HepG2 (cell line): Measurements from ENCODE around the gene LAMA5. TPM values are rescaled to one million over a fixed set of nuclear protein-coding genes. Genes with fewer than 3 reads are reported as not detected.

Source experiments
- BCL6 ChIP-seq: IDR thresholded peaks from 2 replicates; pipeline ENCODE4 v1.6.1; 2016; ENCODE audit warnings: missing genetic modification reagents, missing compliant biosample characterization
- FOXP1 ChIP-seq, 2 experiments: fragments of 450-650 bp in 1 of 2; IDR thresholded peaks; 2 replicates each; pipeline ENCODE4 v1.6.1; 2017 to 2018; ENCODE audit warnings: antibody characterized with exemption in 1 of 2
- HCFC1 ChIP-seq: fragments of 150-350 bp; IDR thresholded peaks from 2 replicates; pipeline ENCODE4 v1.6.1; 2014; ENCODE audit warnings: low read depth, low read length
- MIXL1 ChIP-seq: IDR thresholded peaks from 2 replicates; pipeline ENCODE4 v1.6.1; 2016
- NONO ChIP-seq, 2 experiments: fragments of 450-650 bp in 1 of 2; sonication (generic) in 1 of 2; formaldehyde crosslinking in 1 of 2; IDR thresholded peaks in 1 of 2; conservative IDR thresholded peaks in 1 of 2; 2 replicates each; pipeline versions ENCODE4 v1.6.1 to v1.8.0; 2017 to 2022; ENCODE audit warnings: mild to moderate bottlenecking in 1 of 2, missing genetic modification reagents in 1 of 2, moderate library complexity in 1 of 2
- POLR2AphosphoS2 ChIP-seq: IDR thresholded peaks from 2 replicates; pipeline ENCODE4 v1.6.1; 2011; ENCODE audit warnings: low read depth, low read length, improper control_type of control experiment
- RBM39 ChIP-seq: fragments of 200-400 bp; formaldehyde crosslinking; IDR thresholded peaks from one replicate; pipeline ENCODE4 v1.6.1; 2018; ENCODE audit warnings: antibody characterized with exemption, mild to moderate bottlenecking, low read depth, low read length; ENCODE audit not compliant: poor library complexity, severe bottlenecking
- SALL2 ChIP-seq: sonication (generic); formaldehyde crosslinking; IDR thresholded peaks from 2 replicates; pipeline ENCODE4 v1.8.1; 2023; ENCODE audit warnings: mild to moderate bottlenecking, missing genetic modification reagents, inconsistent platforms
- SNRNP70 ChIP-seq: fragments of 200-400 bp; formaldehyde crosslinking; IDR thresholded peaks from 2 replicates; pipeline ENCODE4 v1.6.1; 2017; ENCODE audit warnings: mild to moderate bottlenecking, low read depth, low read length, moderate library complexity
- ZFYVE20 ChIP-seq: sonication (generic); formaldehyde crosslinking; IDR thresholded peaks from 2 replicates; pipeline ENCODE4 v1.8.0; 2023; ENCODE audit warnings: low read depth, mild to moderate bottlenecking, moderate library complexity, missing genetic modification reagents, borderline replicate concordance
- ZNF350 ChIP-seq: sonication (generic); formaldehyde crosslinking; IDR thresholded peaks from 2 replicates; pipeline ENCODE4 v1.4.0; 2020; ENCODE audit warnings: mild to moderate bottlenecking, low read depth, missing genetic modification reagents, borderline replicate concordance
- ZNF724P ChIP-seq: sonication (generic); formaldehyde crosslinking; IDR thresholded peaks from 2 replicates; pipeline ENCODE4 v1.8.0; 2022; ENCODE audit warnings: missing genetic modification reagents, borderline replicate concordance
- ZSCAN22 ChIP-seq: sonication (generic); formaldehyde crosslinking; IDR thresholded peaks from 2 replicates; pipeline ENCODE4 v1.4.0; 2020; ENCODE audit warnings: mild to moderate bottlenecking, missing genetic modification reagents
- polyA plus RNA-seq, 8 experiments: library from polyadenylated mRNA; depleted of rRNA in 3 of 8; stranded (reverse) in 7 of 8; unstranded in 1 of 8; fragments of >200 nt; fragmentation: Illumina TruSeq in 4 of 8; extraction: Trizol in 4 of 8; gene quantifications; 2 replicates each; pipeline versions ENCODE4 v1.2.1 to v1.2.3, GENCODE V29; 2011 to 2016; ENCODE audit warnings: low read depth in 4 of 8, missing spikeins in 1 of 8, mixed read lengths in 1 of 8; ENCODE audit not compliant: insufficient read depth in 1 of 8
- total RNA-seq, 5 experiments: library from RNA; depleted of rRNA; stranded (reverse); fragments of >200 nt; fragmentation: Illumina TruSeq; extraction: Trizol; gene quantifications; 2 replicates each; pipeline ENCODE4 v1.2.3, GENCODE V29; 2016; ENCODE audit warnings: low read depth in 1 of 5
- TF ChIP-seq, protein P1 (sequence below): IDR thresholded peaks from 2 replicates; pipeline ENCODE4 v1.6.1; 2016; ENCODE audit warnings: low read depth, control low read depth
- TF ChIP-seq, protein P2 (sequence below): sonication (generic); formaldehyde crosslinking; IDR thresholded peaks from 2 replicates; pipeline ENCODE4 v1.4.0; 2020; ENCODE audit warnings: mild to moderate bottlenecking, missing genetic modification reagents, borderline replicate concordance
- TF ChIP-seq, protein P3 (sequence below): IDR thresholded peaks from 2 replicates; pipeline ENCODE4 v1.6.1; 2016; ENCODE audit warnings: missing genetic modification reagents, missing compliant biosample characterization
- TF ChIP-seq, protein P4 (sequence below): sonication (generic); formaldehyde crosslinking; IDR thresholded peaks from 2 replicates; pipeline ENCODE4 v1.5.1; 2020; ENCODE audit warnings: mild to moderate bottlenecking, missing genetic modification reagents, moderate library complexity

The LAMA5 gene
- total and polyA plus RNA-seq, 2 of the 13 experiments (the other 11 are each of a cell fraction or from before 2014, with no cell fraction given): 21.0 to 44.7 TPM

DNA sequence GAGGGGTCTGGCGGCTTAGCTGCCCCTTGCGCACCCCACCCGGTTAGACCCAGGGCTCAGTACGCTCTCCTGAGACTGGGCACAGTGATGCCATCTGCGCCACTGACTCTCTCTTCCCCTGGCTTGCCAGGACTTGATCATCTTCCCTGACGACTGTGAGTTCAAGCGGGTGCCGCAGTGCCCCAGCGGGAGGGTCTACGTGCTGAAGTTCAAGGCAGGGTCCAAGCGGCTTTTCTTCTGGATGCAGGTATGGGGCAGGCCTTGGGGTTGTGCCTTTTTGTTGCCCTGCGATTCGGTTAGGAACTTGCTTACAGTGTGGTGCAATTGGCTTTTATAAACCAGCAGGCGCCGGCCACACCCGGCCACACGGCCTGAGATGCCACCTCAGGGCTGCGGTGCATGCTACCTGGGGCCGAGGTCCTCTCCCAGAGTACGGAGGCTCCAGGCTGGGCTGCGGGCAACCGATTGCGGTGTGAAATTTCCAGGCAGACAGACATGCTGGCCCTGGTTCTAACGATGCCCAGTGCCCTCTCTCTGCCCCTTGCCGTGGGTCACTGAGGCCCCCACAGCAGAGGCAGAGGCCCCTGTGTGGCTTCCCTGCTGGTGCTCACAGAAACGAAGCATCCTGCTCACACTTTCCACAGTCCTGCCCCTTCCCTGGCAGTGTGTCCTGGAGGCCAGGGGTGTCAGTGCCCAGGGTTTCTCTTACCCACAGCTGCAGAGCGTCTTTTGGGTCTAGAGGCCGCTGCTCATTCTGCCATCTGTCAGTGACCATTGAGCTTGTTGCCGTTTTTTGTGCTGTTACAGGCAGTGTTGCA, 62.6 kb downstream of the LAMA5 start (continued):
- 0 out of 2 replicates have a peak, but pooled peaks have one; percentile 13 for TF ChIP-seq ZNF724P (CRISPR knock-in tag)
- no peak for TF ChIP-seq ZFYVE20 (CRISPR knock-in tag)
- TF ChIP-seq, protein P1, sequence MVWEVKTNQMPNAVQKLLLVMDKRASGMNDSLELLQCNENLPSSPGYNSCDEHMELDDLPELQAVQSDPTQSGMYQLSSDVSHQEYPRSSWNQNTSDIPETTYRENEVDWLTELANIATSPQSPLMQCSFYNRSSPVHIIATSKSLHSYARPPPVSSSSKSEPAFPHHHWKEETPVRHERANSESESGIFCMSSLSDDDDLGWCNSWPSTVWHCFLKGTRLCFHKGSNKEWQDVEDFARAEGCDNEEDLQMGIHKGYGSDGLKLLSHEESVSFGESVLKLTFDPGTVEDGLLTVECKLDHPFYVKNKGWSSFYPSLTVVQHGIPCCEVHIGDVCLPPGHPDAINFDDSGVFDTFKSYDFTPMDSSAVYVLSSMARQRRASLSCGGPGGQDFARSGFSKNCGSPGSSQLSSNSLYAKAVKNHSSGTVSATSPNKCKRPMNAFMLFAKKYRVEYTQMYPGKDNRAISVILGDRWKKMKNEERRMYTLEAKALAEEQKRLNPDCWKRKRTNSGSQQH (CRISPR knock-in tag): 0 out of 2 replicates have a peak, but pooled peaks have one; percentile 40
- TF ChIP-seq BCL6 (CRISPR knock-in tag): no peak
- TF ChIP-seq POLR2AphosphoS2: 0 out of 2 replicates have a peak, but pooled peaks have one; percentile 2
- TF ChIP-seq MIXL1 (CRISPR knock-in tag): no peak
- 0 out of 2 replicates have a peak, but pooled peaks have one; percentile 30 for TF ChIP-seq ZNF350 (CRISPR knock-in tag)
- TF ChIP-seq SALL2 (CRISPR knock-in tag): no peak; the same call in 1 of the 2 replicates
- TF ChIP-seq, protein P2, sequence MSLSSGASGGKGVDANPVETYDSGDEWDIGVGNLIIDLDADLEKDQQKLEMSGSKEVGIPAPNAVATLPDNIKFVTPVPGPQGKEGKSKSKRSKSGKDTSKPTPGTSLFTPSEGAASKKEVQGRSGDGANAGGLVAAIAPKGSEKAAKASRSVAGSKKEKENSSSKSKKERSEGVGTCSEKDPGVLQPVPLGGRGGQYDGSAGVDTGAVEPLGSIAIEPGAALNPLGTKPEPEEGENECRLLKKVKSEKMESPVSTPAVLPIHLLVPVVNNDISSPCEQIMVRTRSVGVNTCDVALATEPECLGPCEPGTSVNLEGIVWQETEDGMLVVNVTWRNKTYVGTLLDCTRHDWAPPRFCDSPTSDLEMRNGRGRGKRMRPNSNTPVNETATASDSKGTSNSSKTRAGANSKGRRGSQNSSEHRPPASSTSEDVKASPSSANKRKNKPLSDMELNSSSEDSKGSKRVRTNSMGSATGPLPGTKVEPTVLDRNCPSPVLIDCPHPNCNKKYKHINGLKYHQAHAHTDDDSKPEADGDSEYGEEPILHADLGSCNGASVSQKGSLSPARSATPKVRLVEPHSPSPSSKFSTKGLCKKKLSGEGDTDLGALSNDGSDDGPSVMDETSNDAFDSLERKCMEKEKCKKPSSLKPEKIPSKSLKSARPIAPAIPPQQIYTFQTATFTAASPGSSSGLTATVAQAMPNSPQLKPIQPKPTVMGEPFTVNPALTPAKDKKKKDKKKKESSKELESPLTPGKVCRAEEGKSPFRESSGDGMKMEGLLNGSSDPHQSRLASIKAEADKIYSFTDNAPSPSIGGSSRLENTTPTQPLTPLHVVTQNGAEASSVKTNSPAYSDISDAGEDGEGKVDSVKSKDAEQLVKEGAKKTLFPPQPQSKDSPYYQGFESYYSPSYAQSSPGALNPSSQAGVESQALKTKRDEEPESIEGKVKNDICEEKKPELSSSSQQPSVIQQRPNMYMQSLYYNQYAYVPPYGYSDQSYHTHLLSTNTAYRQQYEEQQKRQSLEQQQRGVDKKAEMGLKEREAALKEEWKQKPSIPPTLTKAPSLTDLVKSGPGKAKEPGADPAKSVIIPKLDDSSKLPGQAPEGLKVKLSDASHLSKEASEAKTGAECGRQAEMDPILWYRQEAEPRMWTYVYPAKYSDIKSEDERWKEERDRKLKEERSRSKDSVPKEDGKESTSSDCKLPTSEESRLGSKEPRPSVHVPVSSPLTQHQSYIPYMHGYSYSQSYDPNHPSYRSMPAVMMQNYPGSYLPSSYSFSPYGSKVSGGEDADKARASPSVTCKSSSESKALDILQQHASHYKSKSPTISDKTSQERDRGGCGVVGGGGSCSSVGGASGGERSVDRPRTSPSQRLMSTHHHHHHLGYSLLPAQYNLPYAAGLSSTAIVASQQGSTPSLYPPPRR: no peak
- TF ChIP-seq, protein P3, sequence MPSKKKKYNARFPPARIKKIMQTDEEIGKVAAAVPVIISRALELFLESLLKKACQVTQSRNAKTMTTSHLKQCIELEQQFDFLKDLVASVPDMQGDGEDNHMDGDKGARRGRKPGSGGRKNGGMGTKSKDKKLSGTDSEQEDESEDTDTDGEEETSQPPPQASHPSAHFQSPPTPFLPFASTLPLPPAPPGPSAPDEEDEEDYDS: no peak
- TF ChIP-seq, protein P4, sequence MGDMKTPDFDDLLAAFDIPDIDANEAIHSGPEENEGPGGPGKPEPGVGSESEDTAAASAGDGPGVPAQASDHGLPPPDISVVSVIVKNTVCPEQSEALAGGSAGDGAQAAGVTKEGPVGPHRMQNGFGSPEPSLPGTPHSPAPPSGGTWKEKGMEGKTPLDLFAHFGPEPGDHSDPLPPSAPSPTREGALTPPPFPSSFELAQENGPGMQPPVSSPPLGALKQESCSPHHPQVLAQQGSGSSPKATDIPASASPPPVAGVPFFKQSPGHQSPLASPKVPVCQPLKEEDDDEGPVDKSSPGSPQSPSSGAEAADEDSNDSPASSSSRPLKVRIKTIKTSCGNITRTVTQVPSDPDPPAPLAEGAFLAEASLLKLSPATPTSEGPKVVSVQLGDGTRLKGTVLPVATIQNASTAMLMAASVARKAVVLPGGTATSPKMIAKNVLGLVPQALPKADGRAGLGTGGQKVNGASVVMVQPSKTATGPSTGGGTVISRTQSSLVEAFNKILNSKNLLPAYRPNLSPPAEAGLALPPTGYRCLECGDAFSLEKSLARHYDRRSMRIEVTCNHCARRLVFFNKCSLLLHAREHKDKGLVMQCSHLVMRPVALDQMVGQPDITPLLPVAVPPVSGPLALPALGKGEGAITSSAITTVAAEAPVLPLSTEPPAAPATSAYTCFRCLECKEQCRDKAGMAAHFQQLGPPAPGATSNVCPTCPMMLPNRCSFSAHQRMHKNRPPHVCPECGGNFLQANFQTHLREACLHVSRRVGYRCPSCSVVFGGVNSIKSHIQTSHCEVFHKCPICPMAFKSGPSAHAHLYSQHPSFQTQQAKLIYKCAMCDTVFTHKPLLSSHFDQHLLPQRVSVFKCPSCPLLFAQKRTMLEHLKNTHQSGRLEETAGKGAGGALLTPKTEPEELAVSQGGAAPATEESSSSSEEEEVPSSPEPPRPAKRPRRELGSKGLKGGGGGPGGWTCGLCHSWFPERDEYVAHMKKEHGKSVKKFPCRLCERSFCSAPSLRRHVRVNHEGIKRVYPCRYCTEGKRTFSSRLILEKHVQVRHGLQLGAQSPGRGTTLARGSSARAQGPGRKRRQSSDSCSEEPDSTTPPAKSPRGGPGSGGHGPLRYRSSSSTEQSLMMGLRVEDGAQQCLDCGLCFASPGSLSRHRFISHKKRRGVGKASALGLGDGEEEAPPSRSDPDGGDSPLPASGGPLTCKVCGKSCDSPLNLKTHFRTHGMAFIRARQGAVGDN (CRISPR knock-in tag): no peak; the same call in 1 of the 2 replicates
- no peak for TF ChIP-seq NONO (IDR thresholded peaks at IDR 0.05)
- TF ChIP-seq NONO (CRISPR knock-in tag; conservative IDR thresholded peaks at IDR 0.05): no peak; the same call in 1 of the 2 replicates
- TF ChIP-seq ZSCAN22 (CRISPR knock-in tag): no peak
- no peak for TF ChIP-seq SNRNP70
- TF ChIP-seq RBM39: no peak
- TF ChIP-seq FOXP1 (IDR thresholded peaks at IDR 0.05): no peak
- TF ChIP-seq FOXP1 (CRISPR knock-in tag; IDR thresholded peaks at IDR 0.05): no peak
- TF ChIP-seq HCFC1: no peak
